ENCODE measurements around the gene DEK.
A peak's percentile ranks its signal among the peaks of the same experiment; 100 is the strongest.

Gene DEK

DNA sequence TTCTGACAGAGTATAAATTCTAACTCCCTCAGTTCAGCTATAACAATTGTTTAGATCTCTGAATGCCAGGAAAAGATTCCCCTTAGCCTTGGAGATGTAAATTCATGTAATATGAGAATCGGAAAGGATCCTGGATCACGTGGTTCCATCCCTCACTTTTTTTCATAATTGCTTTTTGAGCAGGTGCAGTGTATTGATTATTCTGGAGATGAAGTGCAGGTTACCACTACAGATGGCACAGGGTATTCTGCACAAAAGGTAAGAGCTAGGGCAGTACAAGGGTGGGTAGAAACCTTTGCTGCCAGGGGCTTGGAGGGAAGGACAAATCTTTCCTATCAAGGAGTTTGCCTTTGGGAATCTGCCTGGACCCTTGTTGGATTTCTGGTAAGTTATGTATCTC is 56.4 kb downstream of the DEK start:
- no peak for TF ChIP-seq POLR2A (IDR thresholded peaks at IDR 0.05; ENCODE audit: low read depth, low read length)
- no peak for TF ChIP-seq POU2F2 (IDR thresholded peaks at IDR 0.05; ENCODE audit: low read depth, low read length)
- FAIRE-seq (no peak), DNase-seq (ENCODE audit: insufficient read length, low spot score) (no peak)

DNA sequence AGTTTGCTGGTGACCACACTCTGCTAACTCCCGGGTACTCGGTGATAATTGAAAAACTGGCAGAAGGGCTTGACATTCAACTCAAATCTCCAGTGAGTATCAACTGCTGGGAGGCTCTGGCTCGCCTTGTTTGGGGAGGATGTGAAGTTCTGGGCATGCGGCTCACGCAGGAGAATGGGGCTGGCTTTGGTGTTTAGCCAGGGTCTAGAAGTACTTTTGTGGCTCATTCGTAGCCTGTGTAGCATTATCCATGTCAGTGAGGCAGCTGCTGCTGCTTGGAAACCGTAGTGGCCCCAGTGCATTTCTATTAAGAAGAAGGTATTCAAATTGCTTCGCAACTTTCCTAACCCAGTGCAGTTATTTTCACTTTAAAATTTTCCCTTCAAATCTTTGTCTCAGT is 56.9 kb downstream of the DEK start:
- DNase-seq (ENCODE audit: insufficient read length, low spot score) (no peak), FAIRE-seq (no peak)
- no peak for TF ChIP-seq POLR2A (IDR thresholded peaks at IDR 0.05; ENCODE audit: low read depth, low read length)
- no peak for TF ChIP-seq POLR2AphosphoS5 (IDR thresholded peaks at IDR 0.05; ENCODE audit: low read depth, low read length)
- TF ChIP-seq SPI1 (IDR thresholded peaks at IDR 0.05; ENCODE audit: low read depth, low read length): no peak

DNA sequence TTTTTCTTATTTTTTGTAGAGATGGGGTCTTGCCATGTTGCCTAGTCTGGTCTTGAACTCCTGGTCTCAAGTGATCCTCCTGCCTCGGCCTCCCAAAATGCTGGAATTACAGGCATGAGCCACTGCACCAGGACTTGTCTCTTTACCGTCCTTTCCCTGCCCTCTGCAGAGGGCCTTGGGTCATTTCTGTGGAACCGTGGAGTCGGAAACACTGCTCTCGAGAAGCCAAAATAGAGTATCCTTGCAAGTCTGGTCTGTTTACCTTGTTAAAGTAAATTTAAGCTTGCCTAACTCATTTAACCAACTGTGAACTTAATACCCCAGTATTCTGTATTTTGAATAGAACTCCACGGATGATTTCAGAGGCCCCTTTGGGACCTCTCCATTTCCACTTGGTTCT is 57.7 kb downstream of the DEK start:
- TF ChIP-seq SPI1 (IDR thresholded peaks at IDR 0.05; ENCODE audit: low read depth, low read length) (no peak), POLR2A (IDR thresholded peaks at IDR 0.05; ENCODE audit: low read depth, low read length) (no peak)
- no peak for DNase-seq (ENCODE audit: insufficient read length, low spot score)
- no peak for FAIRE-seq

DNA sequence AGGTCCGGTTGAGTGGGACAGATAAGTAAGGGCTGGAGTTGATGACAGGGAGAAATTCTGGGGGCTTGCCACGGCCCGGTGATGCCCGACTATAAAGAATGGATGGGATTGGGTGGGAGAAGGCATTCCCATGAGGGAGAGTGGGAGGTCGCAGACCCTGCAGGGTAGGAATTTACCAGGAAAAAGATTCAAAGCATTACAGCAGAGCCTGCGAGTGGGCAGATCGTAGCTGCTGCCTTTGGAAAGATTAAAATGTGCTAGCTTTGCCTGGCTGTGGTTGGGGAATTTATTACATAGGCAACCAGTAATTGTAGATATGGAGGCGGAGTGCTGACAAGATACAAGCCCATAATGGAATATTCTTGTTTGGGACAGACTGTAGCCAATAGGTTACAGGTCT is 59.6 kb downstream of the DEK start:
- TF ChIP-seq POLR2A (IDR thresholded peaks at IDR 0.05; ENCODE audit: low read depth, low read length): no peak
- TF ChIP-seq POLR2AphosphoS5 (IDR thresholded peaks at IDR 0.05; ENCODE audit: low read depth, low read length): no peak
- no peak for TF ChIP-seq PAX5 (IDR thresholded peaks at IDR 0.05; ENCODE audit: insufficient read depth, low read length, severe bottlenecking)
- no peak for TF ChIP-seq SPI1 (IDR thresholded peaks at IDR 0.05; ENCODE audit: low read depth, low read length)
- no peak for TF ChIP-seq TAF1 (IDR thresholded peaks at IDR 0.05; ENCODE audit: low read depth, low read length)
- TF ChIP-seq POU2F2 (IDR thresholded peaks at IDR 0.05; ENCODE audit: low read depth, low read length): no peak
- DNase-seq (ENCODE audit: insufficient read length, low spot score): no peak
- no peak for FAIRE-seq

DNA sequence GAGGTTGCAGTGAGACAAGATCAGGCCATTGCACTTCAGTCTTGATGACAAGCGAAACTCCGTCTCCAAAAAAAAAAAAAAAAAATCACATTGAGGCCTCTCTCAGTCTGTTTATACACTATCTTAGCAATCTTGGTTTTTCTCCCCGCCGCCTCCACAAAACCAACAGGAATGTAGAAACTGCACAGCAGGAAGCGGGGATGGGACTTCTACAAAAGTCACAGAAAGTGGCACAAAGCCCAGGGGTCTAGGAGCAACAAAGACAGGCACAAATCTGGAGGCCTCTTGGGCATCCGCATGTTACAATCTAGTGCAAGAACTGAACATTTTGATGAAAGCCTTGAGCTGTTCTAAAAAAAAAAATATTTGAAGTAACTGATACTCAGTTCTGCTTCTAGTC is 60.5 kb downstream of the DEK start:
- DNase-seq (ENCODE audit: insufficient read length, low spot score) (no peak), FAIRE-seq (no peak)
- TF ChIP-seq POLR2AphosphoS5 (IDR thresholded peaks at IDR 0.05; ENCODE audit: low read depth, low read length) (no peak), PAX5 (IDR thresholded peaks at IDR 0.05; ENCODE audit: insufficient read depth, low read length, severe bottlenecking) (no peak), POLR2A (IDR thresholded peaks at IDR 0.05; ENCODE audit: low read depth, low read length) (no peak), POU2F2 (IDR thresholded peaks at IDR 0.05; ENCODE audit: low read depth, low read length) (no peak)

DNA sequence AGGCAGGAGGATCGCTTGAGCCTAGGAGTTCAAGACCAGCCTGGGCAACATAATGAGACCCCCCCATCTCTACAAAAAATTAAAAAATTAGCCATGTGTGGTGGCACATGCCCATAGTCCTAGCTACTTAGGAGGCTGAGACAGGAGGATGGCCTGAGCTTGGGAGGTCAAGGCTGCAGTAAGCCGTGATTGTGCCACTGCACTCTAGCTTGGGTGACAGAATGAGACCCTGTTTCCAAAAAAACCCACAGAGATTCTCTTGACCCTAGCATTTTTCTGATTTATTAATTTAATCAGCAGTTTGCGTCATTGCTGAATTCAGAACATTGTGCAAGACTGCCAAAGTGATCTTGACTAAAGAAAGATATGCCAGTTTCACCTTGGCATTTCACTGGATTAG is 72.3 kb downstream of the DEK start:
- FAIRE-seq (no peak), DNase-seq (ENCODE audit: insufficient read length, low spot score) (no peak)
- TF ChIP-seq POLR2A (IDR thresholded peaks at IDR 0.05; ENCODE audit: low read depth, low read length): no peak

DNA sequence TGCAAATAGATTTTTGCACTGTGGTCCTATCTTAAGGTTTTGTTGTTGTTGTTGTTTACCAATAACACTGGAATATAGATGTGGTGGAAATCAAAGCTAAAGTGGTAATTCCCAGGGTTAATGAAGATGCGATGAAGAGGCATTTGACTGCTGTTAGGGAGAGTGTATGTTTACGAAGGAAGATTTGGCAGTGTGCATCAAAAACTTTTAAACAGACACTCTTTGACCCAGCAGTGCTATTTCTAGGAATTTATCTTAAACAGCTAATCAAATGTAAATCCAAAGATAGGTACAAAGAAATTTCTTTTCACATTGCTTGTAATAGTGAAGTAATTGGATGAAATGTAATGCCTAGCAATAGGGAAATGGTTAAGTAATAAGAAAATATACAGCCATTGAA is 75.1 kb downstream of the DEK start:
- TF ChIP-seq POU2F2 (IDR thresholded peaks at IDR 0.05; ENCODE audit: low read depth, low read length): no peak
- TF ChIP-seq TAF1 (IDR thresholded peaks at IDR 0.05; ENCODE audit: low read depth, low read length): no peak
- no peak for TF ChIP-seq PAX5 (IDR thresholded peaks at IDR 0.05; ENCODE audit: insufficient read depth, low read length, severe bottlenecking)
- no peak for TF ChIP-seq SPI1 (IDR thresholded peaks at IDR 0.05; ENCODE audit: low read depth, low read length)
- no peak for TF ChIP-seq POLR2A (IDR thresholded peaks at IDR 0.05; ENCODE audit: low read depth, low read length)
- TF ChIP-seq POLR2AphosphoS5 (IDR thresholded peaks at IDR 0.05; ENCODE audit: low read depth, low read length): no peak
- no peak for DNase-seq (ENCODE audit: insufficient read length, low spot score)
- no peak for FAIRE-seq

DNA sequence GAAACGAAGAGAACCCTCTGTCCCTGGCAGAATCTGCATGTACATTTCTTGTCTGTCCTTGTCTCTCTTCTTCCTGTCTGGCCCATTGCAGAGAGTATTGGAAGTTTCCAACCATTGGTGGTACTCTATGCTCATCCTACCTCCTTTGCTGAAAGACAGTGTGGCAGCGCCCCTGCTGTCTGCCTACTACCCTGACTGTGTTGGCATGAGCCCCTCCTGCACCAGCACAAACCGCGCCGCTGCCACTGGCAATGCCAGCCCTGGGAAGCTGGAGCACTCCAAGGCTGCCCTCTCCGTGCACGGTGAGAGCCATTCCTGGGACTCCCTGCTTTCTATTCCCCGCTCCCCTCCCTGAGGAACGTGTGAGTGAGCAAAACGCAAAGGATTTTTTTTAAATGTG is 76.6 kb downstream of the DEK start:
- TF ChIP-seq POLR2A (IDR thresholded peaks at IDR 0.05; ENCODE audit: low read depth, low read length): no peak
- no peak for TF ChIP-seq POLR2AphosphoS5 (IDR thresholded peaks at IDR 0.05; ENCODE audit: low read depth, low read length)
- no peak for TF ChIP-seq POU2F2 (IDR thresholded peaks at IDR 0.05; ENCODE audit: low read depth, low read length)
- TF ChIP-seq PAX5 (IDR thresholded peaks at IDR 0.05; ENCODE audit: insufficient read depth, low read length, severe bottlenecking): no peak
- no peak for TF ChIP-seq SPI1 (IDR thresholded peaks at IDR 0.05; ENCODE audit: low read depth, low read length)
- no peak for TF ChIP-seq TAF1 (IDR thresholded peaks at IDR 0.05; ENCODE audit: low read depth, low read length)
- FAIRE-seq (no peak), DNase-seq (ENCODE audit: insufficient read length, low spot score) (no peak)

DNA sequence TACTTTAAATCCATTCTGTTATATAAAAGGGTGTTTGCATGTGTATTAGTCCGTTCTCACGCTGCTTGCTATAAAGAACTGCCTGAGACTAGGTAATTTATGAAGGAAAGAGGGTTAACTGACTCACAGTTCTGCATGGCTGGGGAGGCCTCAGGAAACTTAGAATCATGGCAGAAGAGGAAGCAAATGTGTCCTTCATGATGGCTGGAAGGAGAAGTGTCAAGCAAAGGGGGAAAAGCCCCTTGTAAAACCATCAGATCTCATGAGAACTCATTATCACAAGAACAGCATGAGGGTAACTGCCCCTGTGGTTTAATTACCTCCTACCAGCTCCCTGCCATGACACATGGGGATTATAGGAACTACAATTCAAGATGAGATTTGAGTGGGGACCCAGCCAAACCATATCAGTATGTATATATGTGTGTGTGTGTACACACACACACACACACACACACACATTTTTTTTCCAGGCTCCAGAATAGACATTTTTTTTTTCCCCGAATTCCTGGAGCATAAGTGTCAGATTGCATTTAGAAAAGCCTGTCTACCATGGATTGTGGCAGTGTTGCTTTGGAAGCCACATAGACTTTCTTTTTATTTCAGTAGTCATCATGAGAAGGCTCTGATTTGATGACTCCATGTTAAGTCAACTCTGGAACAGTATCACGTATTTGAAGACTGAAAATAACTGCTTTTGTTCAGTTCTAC is 77.6 kb downstream of the DEK start:
- FAIRE-seq (peak; percentile 26), DNase-seq (ENCODE audit: insufficient read length, low spot score) (no peak)
- TF ChIP-seq TAF1 (IDR thresholded peaks at IDR 0.05; ENCODE audit: low read depth, low read length) (no peak), PAX5 (IDR thresholded peaks at IDR 0.05; ENCODE audit: insufficient read depth, low read length, severe bottlenecking) (no peak), SPI1 (IDR thresholded peaks at IDR 0.05; ENCODE audit: low read depth, low read length) (no peak), POLR2A (IDR thresholded peaks at IDR 0.05; ENCODE audit: low read depth, low read length) (no peak), POLR2AphosphoS5 (IDR thresholded peaks at IDR 0.05; ENCODE audit: low read depth, low read length) (no peak)

DNA sequence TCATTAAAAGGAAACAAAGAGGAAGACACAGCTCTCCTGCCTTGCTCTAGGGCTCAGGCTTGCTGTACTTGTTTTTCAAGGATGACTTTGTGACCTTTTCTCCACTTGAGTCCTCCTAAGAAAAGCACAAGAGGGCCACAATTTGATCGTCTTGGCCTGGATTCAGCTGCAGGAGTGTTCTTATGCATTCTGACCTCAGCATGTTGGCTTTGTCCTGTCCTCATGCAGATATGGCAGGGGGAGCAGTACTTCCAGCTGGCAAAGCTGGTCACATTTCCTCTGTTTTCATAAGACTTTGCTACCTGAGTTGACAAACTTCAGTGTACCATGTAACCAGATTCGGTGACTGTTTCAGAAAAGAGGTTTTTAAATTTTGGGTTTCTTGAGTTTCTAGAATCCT is 78.3 kb downstream of the DEK start:
- TF ChIP-seq SPI1 (IDR thresholded peaks at IDR 0.05; ENCODE audit: low read depth, low read length) (no peak), POLR2AphosphoS5 (IDR thresholded peaks at IDR 0.05; ENCODE audit: low read depth, low read length) (no peak), TAF1 (IDR thresholded peaks at IDR 0.05; ENCODE audit: low read depth, low read length) (no peak), POU2F2 (IDR thresholded peaks at IDR 0.05; ENCODE audit: low read depth, low read length) (no peak), PAX5 (IDR thresholded peaks at IDR 0.05; ENCODE audit: insufficient read depth, low read length, severe bottlenecking) (no peak), POLR2A (IDR thresholded peaks at IDR 0.05; ENCODE audit: low read depth, low read length) (no peak)
- FAIRE-seq (no peak), DNase-seq (ENCODE audit: insufficient read length, low spot score) (no peak)

DNA sequence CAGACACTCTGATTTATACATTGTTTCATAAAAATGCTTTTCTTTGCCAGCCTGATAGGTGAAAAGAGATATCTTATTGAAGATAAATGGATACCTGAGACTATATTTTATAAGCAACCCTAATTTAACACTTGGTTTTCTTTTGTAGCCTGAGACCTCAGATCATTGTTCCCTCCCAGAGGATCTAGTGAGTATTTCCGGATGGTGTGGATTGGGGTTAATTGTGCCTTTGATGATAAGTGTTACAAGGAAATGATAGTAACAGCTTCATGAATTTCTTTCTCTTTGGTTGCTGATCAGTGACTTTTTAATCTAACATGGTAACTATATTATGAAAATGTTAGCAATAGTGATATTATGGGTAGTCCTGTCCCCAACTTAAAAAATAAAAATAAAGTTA is 78.7 kb downstream of the DEK start:
- TF ChIP-seq SPI1 (IDR thresholded peaks at IDR 0.05; ENCODE audit: low read depth, low read length) (no peak), POU2F2 (IDR thresholded peaks at IDR 0.05; ENCODE audit: low read depth, low read length) (no peak), POLR2AphosphoS5 (IDR thresholded peaks at IDR 0.05; ENCODE audit: low read depth, low read length) (no peak), TAF1 (IDR thresholded peaks at IDR 0.05; ENCODE audit: low read depth, low read length) (no peak), PAX5 (IDR thresholded peaks at IDR 0.05; ENCODE audit: insufficient read depth, low read length, severe bottlenecking) (no peak), POLR2A (IDR thresholded peaks at IDR 0.05; ENCODE audit: low read depth, low read length) (no peak)
- FAIRE-seq (no peak), DNase-seq (ENCODE audit: insufficient read length, low spot score) (no peak)

Data from GM12891 (cell line).